Measurements from ENCODE around the gene POMZP3. TPM values are rescaled to one million over a fixed set of nuclear protein-coding genes. Genes with fewer than 3 reads are reported as not detected.
"Not testable (repeated sequence)": the region's sequence is repeated elsewhere in the genome, so short reads cannot be mapped to it uniquely, and the experiment has no call there.

Gene POMZP3
- total RNA-seq, 4 donors from 2014 or later: 1.5 to 38.2 (median 9.3) TPM

DNA sequence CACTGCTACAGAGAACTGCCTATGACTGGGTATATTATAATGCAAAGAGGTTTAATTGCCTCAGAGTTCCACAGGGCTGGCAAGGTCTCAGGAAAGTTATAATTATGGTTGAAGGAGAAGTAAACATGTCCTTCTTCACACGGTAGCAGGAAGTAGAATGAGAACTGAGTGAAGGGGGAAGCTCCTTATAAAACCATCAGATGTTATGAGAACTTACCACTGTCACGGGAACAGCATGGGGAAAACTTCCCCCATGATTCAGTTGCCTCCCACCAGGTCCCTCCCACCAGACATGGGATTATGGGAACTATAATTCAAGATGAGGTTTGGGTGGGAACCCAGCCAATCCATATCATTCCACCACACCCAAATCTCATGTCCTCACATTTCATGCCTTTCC is 34.4 kb downstream of the POMZP3 start:
- Histone ChIP-seq H3K4me1 (peaks cover 0 to 41% (median 17%) of the 10 kb centered on the region in 4 donors), H3K27ac (peak overlapping the region; percentile 47 to 67 (median 64))
- in situ Hi-C loops (cut with MboI; ENCODE audit: low pct_ligation_motif_present in 1 of 4, low pct_unique_long_range_greater_than_20kb in 1 of 4, low sequenced_read_pairs in 3 of 4); H3K9me3 ChIP-seq; H3K4me3 ChIP-seq; H3K36me3 ChIP-seq; intact Hi-C loops (cut with DNase I; ENCODE audit: low total_unique reads); H3K27me3 ChIP-seq: not testable (repeated sequence)
- DNase-seq: peak; percentile 40
- TF ChIP-seq POLR2A (IDR thresholded peaks at IDR 0.05): peak; percentile 36
- TF ChIP-seq POLR2AphosphoS5 (IDR thresholded peaks at IDR 0.05): peak in 2 of 3 donors; percentile 58 to 69
- WGBS, 2 donors (ENCODE audit: low coverage in 1 of 2): 17 to 47% methylated on average over 2 of the region's 2 CpGs

DNA sequence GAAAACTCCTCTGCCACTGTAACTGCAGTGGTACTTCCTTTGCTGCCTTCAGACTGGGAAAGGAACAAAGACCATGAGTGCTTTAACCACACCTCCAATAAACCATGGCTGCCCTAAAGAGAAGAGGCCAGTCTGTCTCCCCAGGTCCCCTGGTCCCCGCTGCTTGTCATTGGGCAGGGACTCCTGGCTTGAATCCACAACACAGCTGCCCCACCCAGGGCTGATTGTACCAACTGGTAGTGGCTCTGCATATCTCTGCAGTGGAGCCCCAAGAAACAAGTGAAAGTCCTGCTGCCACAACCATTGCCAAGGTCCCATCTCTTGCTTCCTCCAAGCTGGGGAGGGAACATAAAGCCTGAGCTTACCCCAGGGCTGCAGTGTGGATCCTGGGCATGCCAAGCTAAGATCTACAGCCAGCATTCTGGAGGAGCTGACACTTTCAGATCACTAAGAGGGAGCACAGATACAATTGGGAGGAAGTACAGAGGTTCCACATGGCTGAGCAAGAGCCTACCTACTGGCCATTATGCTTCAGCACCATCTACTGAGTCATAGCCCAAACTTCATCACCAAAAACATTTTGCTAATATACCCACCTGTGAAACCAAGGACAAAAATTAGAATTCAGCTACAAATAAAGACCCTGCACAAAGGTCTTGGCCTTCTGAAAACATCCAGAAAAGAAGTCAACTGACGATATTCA is 35.3 kb downstream of the POMZP3 start:
- H3K4me3 ChIP-seq; H3K9me3 ChIP-seq; in situ Hi-C loops (cut with MboI; ENCODE audit: low pct_ligation_motif_present in 1 of 4, low pct_unique_long_range_greater_than_20kb in 1 of 4, low sequenced_read_pairs in 3 of 4); H3K36me3 ChIP-seq; H3K27me3 ChIP-seq; intact Hi-C loops (cut with DNase I; ENCODE audit: low total_unique reads): not testable (repeated sequence)
- peak in 1 of 3 donors; percentile 11 for TF ChIP-seq POLR2AphosphoS5 (IDR thresholded peaks at IDR 0.05)
- Histone ChIP-seq H3K27ac (peak overlapping the region; percentile 47 to 67 (median 64)), H3K4me1 (peaks cover 0 to 42% (median 17%) of the 10 kb centered on the region in 4 donors)
- WGBS, 2 donors (ENCODE audit: low coverage in 1 of 2): 69 to 100% methylated on average over 1 to 2 of the region's 2 CpGs
- DNase-seq: peak; percentile 74

DNA sequence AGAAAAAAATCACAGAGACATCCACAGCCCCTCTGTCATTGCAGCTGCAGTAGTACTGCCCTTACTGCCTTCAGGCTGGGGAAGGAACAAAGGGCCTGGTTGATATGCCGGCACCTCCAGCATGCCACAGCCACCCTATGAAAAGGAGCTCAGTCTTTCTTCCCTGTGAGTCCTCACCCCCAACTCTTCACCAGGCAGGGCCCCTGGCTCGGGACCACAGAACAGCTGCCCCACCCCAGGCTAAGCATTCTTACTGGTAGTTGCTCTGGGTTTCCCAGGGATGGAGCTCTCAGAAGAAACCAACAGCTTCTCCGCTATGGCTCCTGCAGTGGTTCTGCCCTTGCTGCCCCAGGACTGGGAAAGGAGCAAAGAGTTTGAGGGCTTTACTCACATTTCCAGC is 36.0 kb downstream of the POMZP3 start:
- H3K9me3 ChIP-seq; H3K4me3 ChIP-seq; intact Hi-C loops (cut with DNase I; ENCODE audit: low total_unique reads); DNase-seq; H3K27me3 ChIP-seq; in situ Hi-C loops (cut with MboI; ENCODE audit: low pct_ligation_motif_present in 1 of 4, low pct_unique_long_range_greater_than_20kb in 1 of 4, low sequenced_read_pairs in 3 of 4); H3K36me3 ChIP-seq: not testable (repeated sequence)
- Histone ChIP-seq H3K27ac (peak overlapping the region; percentile 47 to 67 (median 64)), H3K4me1 (peaks cover 0 to 50% (median 17%) of the 10 kb centered on the region in 4 donors)
- WGBS, 2 donors (ENCODE audit: low coverage in 1 of 2): 86% methylated on average over 1 of the region's 3 CpGs; no CpG with 5 or more reads in 1 of the 2 donors

DNA sequence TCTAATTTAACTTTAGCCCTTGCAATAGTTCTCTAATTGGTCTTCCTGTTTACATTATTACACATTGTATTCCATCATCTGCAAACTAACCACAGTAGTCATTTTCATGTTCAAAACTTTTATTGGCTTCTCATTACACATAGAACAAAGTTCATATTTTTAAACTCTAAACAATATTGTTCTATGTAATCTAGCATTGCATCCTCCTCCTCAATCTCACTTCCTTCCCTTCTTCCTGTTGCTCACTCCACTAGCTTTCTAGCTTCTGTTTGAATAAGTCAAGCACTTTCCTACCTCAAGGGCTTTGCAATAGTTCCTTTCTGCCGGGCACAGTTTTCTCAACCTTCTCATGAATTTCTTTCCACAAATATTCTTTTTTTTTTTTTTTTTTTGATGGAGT is 38.5 kb downstream of the POMZP3 start:
- intact Hi-C loops (cut with DNase I; ENCODE audit: low total_unique reads); H3K9me3 ChIP-seq; H3K27me3 ChIP-seq; H3K36me3 ChIP-seq; in situ Hi-C loops (cut with MboI; ENCODE audit: low pct_ligation_motif_present in 1 of 4, low pct_unique_long_range_greater_than_20kb in 1 of 4, low sequenced_read_pairs in 3 of 4); H3K4me3 ChIP-seq; DNase-seq: not testable (repeated sequence)
- H3K27ac ChIP-seq: peak overlapping the region; percentile 56 to 69 (median 66)
- WGBS, 2 donors (ENCODE audit: low coverage in 1 of 2): no CpG with 5 or more reads among the region's 1 CpG
- peaks cover 3 to 64% (median 20%) of the 10 kb centered on the region in 4 donors for H3K4me1 ChIP-seq

DNA sequence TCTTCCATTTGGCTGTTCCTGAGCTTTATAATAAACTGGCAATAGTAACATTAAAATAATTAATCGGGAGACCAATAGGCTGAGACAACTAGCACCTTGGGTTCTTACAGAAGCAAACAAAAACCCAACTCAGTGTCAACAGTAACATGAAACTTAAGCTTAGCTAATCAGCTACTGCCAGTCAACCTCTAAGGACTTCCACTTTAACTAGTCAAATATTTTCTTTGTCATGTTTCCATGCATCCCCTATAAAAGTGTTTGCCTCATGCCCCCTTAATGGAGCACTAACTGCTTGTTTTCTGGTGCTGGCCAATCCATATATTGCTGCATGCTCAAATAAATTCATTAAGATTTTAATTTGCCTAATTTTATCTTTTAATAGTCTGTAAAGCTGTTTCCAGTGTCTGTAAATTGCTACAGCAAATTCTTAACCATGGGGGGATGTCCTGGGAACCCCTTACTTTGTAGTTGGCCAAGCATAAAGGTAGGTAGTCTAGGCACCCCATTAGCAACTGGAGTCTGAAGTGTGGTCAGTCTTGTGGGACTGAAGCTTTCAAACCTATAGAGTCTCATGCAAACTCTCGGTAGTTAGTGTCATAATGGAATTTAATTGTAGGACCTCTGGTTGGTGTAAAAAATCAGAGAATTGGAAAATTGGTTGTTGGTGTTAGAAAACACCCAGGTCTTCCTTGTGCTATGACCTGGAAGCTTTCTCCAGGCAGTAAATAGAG is 40.3 kb downstream of the POMZP3 start:
- intact Hi-C loops (cut with DNase I; ENCODE audit: low total_unique reads); H3K27me3 ChIP-seq; H3K9me3 ChIP-seq; H3K27ac ChIP-seq; DNase-seq; H3K4me3 ChIP-seq; H3K36me3 ChIP-seq; in situ Hi-C loops (cut with MboI; ENCODE audit: low pct_ligation_motif_present in 1 of 4, low pct_unique_long_range_greater_than_20kb in 1 of 4, low sequenced_read_pairs in 3 of 4): not testable (repeated sequence)
- 82 to 87% methylated on average over 2 of the region's 2 CpGs for whole genome bisulfite sequencing, 2 donors (ENCODE audit: low coverage in 1 of 2)
- H3K4me1 ChIP-seq: peaks cover 6 to 69% (median 18%) of the 10 kb centered on the region in 4 donors

DNA sequence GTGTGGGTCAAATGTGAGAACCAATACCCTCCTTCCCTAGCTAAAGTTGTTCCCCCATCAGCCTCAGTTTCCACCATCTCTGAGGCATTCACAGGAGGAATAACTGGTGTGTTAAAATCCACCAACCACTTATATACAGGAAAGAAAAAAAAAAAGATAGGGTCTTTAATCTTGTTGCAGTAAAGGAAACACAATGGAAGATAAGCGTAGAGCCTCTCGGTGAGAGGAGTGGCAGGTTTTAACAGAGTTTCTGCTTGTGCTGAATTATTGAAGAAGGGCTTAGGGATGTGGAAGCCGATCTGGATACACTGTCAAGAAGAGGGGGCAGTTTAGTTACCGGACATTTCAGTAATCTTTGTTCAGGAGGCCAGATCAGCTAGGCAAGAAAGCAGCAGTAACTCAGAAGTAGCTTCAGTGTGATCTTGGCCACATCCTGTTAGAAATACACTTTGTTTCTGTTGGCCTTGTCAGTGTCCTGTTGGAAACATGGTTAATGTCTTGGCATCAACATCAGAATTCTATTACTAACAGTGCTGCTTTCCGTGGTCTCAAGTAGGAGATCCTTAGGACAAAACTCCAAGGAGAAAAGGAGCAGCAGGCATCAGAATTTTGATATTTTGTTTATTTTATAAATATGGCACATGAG is 43.3 kb downstream of the POMZP3 start:
- in situ Hi-C loops (cut with MboI; ENCODE audit: low pct_ligation_motif_present in 1 of 4, low pct_unique_long_range_greater_than_20kb in 1 of 4, low sequenced_read_pairs in 3 of 4); H3K4me3 ChIP-seq; intact Hi-C loops (cut with DNase I; ENCODE audit: low total_unique reads); H3K9me3 ChIP-seq; DNase-seq; H3K36me3 ChIP-seq; H3K27me3 ChIP-seq: not testable (repeated sequence)
- H3K4me1 ChIP-seq: peaks cover 6 to 57% (median 13%) of the 10 kb centered on the region in 4 donors
- peak; percentile 13 to 78 (median 67) for TF ChIP-seq POLR2AphosphoS5 (IDR thresholded peaks at IDR 0.05)
- H3K27ac ChIP-seq: peak overlapping the region; percentile 79 to 90 (median 85)
- WGBS, 2 donors (ENCODE audit: low coverage in 1 of 2): 33 to 46% methylated on average over 3 to 5 of the region's 5 CpGs

Measured in transverse colon (tissue), 4 donors.